MM.1S (cell line): ENCODE data around the gene CLTC.

Experiments
- CTCF ChIP-seq: fragments of 300-600 bp; sonication (generic); IDR thresholded peaks from 2 replicates; pipeline ENCODE4 v1.5.1; 2016; ENCODE audit warnings: antibody characterized with exemption, low read length, mixed read lengths
- EZH2 ChIP-seq: fragments of 300-600 bp; sonication (generic); optimal IDR thresholded peaks from 2 replicates; pipeline ENCODE3; 2017; ENCODE audit warnings: low read depth, mild to moderate bottlenecking, antibody characterized with exemption, low read length, mixed read lengths

GRCh38 chr17:59601130-59601529 is 18.6 kb upstream of the CLTC start:
- TF ChIP-seq CTCF (no peak), EZH2 (no peak)
